Measurements from ENCODE around the gene UBLCP1.
A peak's percentile ranks its signal among the peaks of the same experiment; 100 is the strongest.

Gene UBLCP1

DNA sequence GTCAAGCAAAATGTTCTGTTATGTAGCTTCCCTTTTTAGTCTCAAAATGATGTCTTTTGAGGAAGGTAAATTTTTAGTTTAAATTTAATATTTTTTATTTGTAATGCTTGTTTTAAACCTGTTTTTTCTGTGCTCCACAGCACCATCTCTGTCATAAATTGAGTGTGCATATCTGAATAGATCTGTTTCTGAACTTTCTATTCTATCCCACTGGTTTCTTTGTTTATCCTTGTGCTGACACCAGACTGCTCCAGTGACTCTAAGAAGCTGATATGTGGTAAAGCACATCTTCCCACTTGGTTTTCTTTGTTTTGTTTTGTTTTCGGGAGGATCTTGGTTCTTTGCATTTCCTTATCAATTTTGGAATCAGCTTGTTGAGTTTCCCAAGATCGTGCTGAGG, 46.6 kb upstream of the UBLCP1 start (continued):
- TF ChIP-seq, protein P1, sequence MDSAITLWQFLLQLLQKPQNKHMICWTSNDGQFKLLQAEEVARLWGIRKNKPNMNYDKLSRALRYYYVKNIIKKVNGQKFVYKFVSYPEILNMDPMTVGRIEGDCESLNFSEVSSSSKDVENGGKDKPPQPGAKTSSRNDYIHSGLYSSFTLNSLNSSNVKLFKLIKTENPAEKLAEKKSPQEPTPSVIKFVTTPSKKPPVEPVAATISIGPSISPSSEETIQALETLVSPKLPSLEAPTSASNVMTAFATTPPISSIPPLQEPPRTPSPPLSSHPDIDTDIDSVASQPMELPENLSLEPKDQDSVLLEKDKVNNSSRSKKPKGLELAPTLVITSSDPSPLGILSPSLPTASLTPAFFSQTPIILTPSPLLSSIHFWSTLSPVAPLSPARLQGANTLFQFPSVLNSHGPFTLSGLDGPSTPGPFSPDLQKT (IDR thresholded peaks at IDR 0.05; ENCODE audit: borderline replicate concordance, low read depth, low read length): no peak
- TF ChIP-seq FEZF1 (tag by site-specific recombination; IDR thresholded peaks at IDR 0.05): no peak
- no peak for TF ChIP-seq ZNF514 (tag by site-specific recombination; IDR thresholded peaks at IDR 0.05)

DNA sequence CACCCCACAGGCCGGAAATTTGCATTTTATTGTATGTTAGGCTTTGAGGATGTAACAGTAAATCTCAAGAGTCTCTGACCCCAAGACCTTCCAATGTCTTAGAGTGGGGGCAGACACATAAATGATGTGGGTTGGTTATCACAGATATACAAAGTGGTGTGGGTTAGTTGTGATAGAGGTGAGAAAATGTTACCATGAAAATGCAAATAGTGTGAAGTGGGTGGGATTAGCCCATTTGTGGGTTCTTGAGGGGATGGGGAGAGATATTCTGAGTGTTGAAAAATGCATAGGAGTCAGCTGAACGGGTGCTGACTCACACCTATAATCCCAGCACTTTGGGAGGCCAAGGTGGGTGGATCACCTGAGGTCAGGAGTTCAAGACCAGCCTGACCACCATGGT, 45.9 kb upstream of the UBLCP1 start:
- Histone ChIP-seq H3K9me3 (ENCODE audit: control insufficient read depth, insufficient read depth, low read depth, low read length) (no peaks in the 10 kb centered on the region), H3K36me3 (ENCODE audit: control insufficient read depth in 2 of 2, insufficient read depth in 1 of 2, low read length in 2 of 2) (no peaks in the 10 kb centered on the region), H3K4me3 (ENCODE audit: low read depth, low read length) (no peak overlapping the region), H3K4me1 (ENCODE audit: control insufficient read depth, insufficient read depth, low read length) (no peaks in the 10 kb centered on the region), H3K27ac (ENCODE audit: extremely low read depth, low read depth, low read length) (no peak overlapping the region)
- TF ChIP-seq EGR2 (tag by site-specific recombination; IDR thresholded peaks at IDR 0.05; ENCODE audit: low read depth) (peak; percentile 92), SP7 (tag by site-specific recombination; IDR thresholded peaks at IDR 0.05) (0 out of 2 replicates have a peak, but pooled peaks have one; percentile 10), ZFHX2 (tag by site-specific recombination; conservative IDR thresholded peaks at IDR 0.05) (peak; percentile 88)
- TF ChIP-seq, protein P2, sequence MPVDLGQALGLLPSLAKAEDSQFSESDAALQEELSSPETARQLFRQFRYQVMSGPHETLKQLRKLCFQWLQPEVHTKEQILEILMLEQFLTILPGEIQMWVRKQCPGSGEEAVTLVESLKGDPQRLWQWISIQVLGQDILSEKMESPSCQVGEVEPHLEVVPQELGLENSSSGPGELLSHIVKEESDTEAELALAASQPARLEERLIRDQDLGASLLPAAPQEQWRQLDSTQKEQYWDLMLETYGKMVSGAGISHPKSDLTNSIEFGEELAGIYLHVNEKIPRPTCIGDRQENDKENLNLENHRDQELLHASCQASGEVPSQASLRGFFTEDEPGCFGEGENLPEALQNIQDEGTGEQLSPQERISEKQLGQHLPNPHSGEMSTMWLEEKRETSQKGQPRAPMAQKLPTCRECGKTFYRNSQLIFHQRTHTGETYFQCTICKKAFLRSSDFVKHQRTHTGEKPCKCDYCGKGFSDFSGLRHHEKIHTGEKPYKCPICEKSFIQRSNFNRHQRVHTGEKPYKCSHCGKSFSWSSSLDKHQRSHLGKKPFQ (tag by site-specific recombination; IDR thresholded peaks at IDR 0.05): peak; percentile 79; the same call in 1 of the 2 replicates
- TF ChIP-seq, protein P3, sequence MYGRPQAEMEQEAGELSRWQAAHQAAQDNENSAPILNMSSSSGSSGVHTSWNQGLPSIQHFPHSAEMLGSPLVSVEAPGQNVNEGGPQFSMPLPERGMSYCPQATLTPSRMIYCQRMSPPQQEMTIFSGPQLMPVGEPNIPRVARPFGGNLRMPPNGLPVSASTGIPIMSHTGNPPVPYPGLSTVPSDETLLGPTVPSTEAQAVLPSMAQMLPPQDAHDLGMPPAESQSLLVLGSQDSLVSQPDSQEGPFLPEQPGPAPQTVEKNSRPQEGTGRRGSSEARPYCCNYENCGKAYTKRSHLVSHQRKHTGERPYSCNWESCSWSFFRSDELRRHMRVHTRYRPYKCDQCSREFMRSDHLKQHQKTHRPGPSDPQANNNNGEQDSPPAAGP (tag by site-specific recombination; IDR thresholded peaks at IDR 0.05): no peak
- TF ChIP-seq, protein P4, sequence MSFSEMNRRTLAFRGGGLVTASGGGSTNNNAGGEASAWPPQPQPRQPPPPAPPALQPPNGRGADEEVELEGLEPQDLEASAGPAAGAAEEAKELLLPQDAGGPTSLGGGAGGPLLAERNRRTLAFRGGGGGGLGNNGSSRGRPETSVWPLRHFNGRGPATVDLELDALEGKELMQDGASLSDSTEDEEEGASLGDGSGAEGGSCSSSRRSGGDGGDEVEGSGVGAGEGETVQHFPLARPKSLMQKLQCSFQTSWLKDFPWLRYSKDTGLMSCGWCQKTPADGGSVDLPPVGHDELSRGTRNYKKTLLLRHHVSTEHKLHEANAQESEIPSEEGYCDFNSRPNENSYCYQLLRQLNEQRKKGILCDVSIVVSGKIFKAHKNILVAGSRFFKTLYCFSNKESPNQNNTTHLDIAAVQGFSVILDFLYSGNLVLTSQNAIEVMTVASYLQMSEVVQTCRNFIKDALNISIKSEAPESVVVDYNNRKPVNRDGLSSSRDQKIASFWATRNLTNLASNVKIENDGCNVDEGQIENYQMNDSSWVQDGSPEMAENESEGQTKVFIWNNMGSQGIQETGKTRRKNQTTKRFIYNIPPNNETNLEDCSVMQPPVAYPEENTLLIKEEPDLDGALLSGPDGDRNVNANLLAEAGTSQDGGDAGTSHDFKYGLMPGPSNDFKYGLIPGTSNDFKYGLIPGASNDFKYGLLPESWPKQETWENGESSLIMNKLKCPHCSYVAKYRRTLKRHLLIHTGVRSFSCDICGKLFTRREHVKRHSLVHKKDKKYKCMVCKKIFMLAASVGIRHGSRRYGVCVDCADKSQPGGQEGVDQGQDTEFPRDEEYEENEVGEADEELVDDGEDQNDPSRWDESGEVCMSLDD (tag by site-specific recombination; IDR thresholded peaks at IDR 0.05): no peak
- TF ChIP-seq, protein P5, sequence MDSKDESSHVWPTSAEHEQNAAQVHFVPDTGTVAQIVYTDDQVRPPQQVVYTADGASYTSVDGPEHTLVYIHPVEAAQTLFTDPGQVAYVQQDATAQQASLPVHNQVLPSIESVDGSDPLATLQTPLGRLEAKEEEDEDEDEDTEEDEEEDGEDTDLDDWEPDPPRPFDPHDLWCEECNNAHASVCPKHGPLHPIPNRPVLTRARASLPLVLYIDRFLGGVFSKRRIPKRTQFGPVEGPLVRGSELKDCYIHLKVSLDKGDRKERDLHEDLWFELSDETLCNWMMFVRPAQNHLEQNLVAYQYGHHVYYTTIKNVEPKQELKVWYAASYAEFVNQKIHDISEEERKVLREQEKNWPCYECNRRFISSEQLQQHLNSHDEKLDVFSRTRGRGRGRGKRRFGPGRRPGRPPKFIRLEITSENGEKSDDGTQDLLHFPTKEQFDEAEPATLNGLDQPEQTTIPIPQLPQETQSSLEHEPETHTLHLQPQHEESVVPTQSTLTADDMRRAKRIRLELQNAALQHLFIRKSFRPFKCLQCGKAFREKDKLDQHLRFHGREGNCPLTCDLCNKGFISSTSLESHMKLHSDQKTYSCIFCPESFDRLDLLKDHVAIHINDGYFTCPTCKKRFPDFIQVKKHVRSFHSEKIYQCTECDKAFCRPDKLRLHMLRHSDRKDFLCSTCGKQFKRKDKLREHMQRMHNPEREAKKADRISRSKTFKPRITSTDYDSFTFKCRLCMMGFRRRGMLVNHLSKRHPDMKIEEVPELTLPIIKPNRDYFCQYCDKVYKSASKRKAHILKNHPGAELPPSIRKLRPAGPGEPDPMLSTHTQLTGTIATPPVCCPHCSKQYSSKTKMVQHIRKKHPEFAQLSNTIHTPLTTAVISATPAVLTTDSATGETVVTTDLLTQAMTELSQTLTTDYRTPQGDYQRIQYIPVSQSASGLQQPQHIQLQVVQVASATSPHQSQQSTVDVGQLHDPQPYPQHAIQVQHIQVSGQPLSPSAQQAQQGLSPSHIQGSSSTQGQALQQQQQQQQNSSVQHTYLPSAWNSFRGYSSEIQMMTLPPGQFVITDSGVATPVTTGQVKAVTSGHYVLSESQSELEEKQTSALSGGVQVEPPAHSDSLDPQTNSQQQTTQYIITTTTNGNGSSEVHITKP (tag by site-specific recombination; IDR thresholded peaks at IDR 0.05): 0 out of 2 replicates have a peak, but pooled peaks have one; percentile 24
- POLR2A ChIA-PET: no interaction called here
- CTCF ChIA-PET: no interaction called here

DNA sequence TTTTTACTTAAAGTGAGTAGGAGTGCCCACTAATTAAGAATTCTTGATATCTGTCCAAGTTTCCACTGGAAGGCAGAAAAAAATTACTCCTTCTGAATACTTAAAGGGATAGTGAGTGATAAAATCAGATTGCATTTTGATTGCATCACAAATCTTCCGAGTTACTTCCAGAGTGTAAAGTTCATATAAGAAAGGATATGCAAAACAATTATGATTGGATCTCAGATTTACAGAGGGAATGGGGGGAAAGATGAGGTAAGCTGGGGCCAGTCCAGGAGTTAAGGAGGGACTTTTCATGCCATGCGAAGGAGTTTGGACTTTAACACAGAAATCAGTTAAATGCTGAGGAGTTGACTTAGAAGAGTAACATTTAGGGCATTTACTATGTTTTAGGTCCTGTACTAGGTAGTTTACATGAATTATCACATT, 44.5 kb upstream of the UBLCP1 start:
- POLR2A ChIA-PET: no interaction called here
- H3K36me3 ChIP-seq (ENCODE audit: control insufficient read depth in 2 of 2, insufficient read depth in 1 of 2, low read length in 2 of 2): no peaks in the 10 kb centered on the region
- H3K9me3 ChIP-seq (ENCODE audit: control insufficient read depth, insufficient read depth, low read depth, low read length): no peaks in the 10 kb centered on the region
- no peaks in the 10 kb centered on the region for H3K4me1 ChIP-seq (ENCODE audit: control insufficient read depth, insufficient read depth, low read length)
- no peak overlapping the region for H3K27ac ChIP-seq (ENCODE audit: extremely low read depth, low read depth, low read length)
- CTCF ChIA-PET: no interaction called here
- no peak overlapping the region for H3K4me3 ChIP-seq (ENCODE audit: low read depth, low read length)
- peak; percentile 63; the same call in 1 of the 2 replicates for TF ChIP-seq ZEB2 (tag by site-specific recombination; IDR thresholded peaks at IDR 0.05)
- TF ChIP-seq, protein P6, sequence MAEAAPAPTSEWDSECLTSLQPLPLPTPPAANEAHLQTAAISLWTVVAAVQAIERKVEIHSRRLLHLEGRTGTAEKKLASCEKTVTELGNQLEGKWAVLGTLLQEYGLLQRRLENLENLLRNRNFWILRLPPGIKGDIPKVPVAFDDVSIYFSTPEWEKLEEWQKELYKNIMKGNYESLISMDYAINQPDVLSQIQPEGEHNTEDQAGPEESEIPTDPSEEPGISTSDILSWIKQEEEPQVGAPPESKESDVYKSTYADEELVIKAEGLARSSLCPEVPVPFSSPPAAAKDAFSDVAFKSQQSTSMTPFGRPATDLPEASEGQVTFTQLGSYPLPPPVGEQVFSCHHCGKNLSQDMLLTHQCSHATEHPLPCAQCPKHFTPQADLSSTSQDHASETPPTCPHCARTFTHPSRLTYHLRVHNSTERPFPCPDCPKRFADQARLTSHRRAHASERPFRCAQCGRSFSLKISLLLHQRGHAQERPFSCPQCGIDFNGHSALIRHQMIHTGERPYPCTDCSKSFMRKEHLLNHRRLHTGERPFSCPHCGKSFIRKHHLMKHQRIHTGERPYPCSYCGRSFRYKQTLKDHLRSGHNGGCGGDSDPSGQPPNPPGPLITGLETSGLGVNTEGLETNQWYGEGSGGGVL (tag by site-specific recombination; IDR thresholded peaks at IDR 0.05): peak; percentile 67
- TF ChIP-seq ZFHX2 (tag by site-specific recombination; conservative IDR thresholded peaks at IDR 0.05): no peak
- peak; percentile 12; the same call in 1 of the 2 replicates for TF ChIP-seq ZNF843 (tag by site-specific recombination; IDR thresholded peaks at IDR 0.05)
- TF ChIP-seq HOXA7 (CRISPR knock-in tag; IDR thresholded peaks at IDR 0.05; ENCODE audit: borderline replicate concordance): no peak
- no peak for TF ChIP-seq KLF16 (tag by site-specific recombination; IDR thresholded peaks at IDR 0.05)
- 0 out of 2 replicates have a peak, but pooled peaks have one; percentile 30 for TF ChIP-seq ZNF366 (tag by site-specific recombination; conservative IDR thresholded peaks at IDR 0.05)
